ENCODE results near the gene LRRC7.
"Not testable (repeated sequence)": the region's sequence is repeated elsewhere in the genome, so short reads cannot be mapped to it uniquely, and the experiment has no call there.

The LRRC7 gene

GRCh38 chr1:69862906-69863305 is 295.2 kb downstream of the LRRC7 start:
- Histone ChIP-seq H3K4me1 (ENCODE audit: control insufficient read depth, insufficient read depth, low read length) (no peaks in the 10 kb centered on the region), H3K27ac (ENCODE audit: low read depth, low read length) (no peak overlapping the region), H3K36me3 (ENCODE audit: control insufficient read depth, insufficient read depth, low read length) (no peaks in the 10 kb centered on the region), H3K9ac (ENCODE audit: low read length) (no peak overlapping the region), H3K27me3 (ENCODE audit: control insufficient read depth, insufficient read depth, low read length) (no peaks in the 10 kb centered on the region), H3K4me3 (ENCODE audit: low read length) (no peak overlapping the region)

- no peaks in the 10 kb centered on the region for H3K36me3 ChIP-seq (ENCODE audit: control insufficient read depth, insufficient read depth, low read length)
- H3K4me1 ChIP-seq (ENCODE audit: control insufficient read depth, insufficient read depth, low read length), result no peaks in the 10 kb centered on the region
- no peak overlapping the region for H3K9ac ChIP-seq (ENCODE audit: low read length)
- H3K4me3 ChIP-seq (ENCODE audit: low read length), result no peak overlapping the region
- no peaks in the 10 kb centered on the region for H3K27me3 ChIP-seq (ENCODE audit: control insufficient read depth, insufficient read depth, low read length)
- H3K27ac ChIP-seq (ENCODE audit: low read depth, low read length), result no peak overlapping the region
Observed at GRCh38 chr1:69863704-69864103, 296.0 kb downstream of the LRRC7 start.

- Histone ChIP-seq H3K9ac (ENCODE audit: low read length) (no peak overlapping the region), H3K4me1 (ENCODE audit: control insufficient read depth, insufficient read depth, low read length) (no peaks in the 10 kb centered on the region), H3K27me3 (ENCODE audit: control insufficient read depth, insufficient read depth, low read length) (no peaks in the 10 kb centered on the region), H3K36me3 (ENCODE audit: control insufficient read depth, insufficient read depth, low read length) (no peaks in the 10 kb centered on the region), H3K4me3 (ENCODE audit: low read length) (no peak overlapping the region), H3K27ac (ENCODE audit: low read depth, low read length) (no peak overlapping the region)
Observed at GRCh38 chr1:69871412-69871811, 303.7 kb downstream of the LRRC7 start.

GRCh38 chr1:69878338-69878737 is 310.6 kb downstream of the LRRC7 start:
- Histone ChIP-seq H3K4me1 (ENCODE audit: control insufficient read depth, insufficient read depth, low read length) (no peaks in the 10 kb centered on the region), H3K4me3 (ENCODE audit: low read length) (no peak overlapping the region), H3K27ac (ENCODE audit: low read depth, low read length) (no peak overlapping the region), H3K27me3 (ENCODE audit: control insufficient read depth, insufficient read depth, low read length) (no peaks in the 10 kb centered on the region), H3K9ac (ENCODE audit: low read length) (no peak overlapping the region), H3K36me3 (ENCODE audit: control insufficient read depth, insufficient read depth, low read length) (no peaks in the 10 kb centered on the region)

GRCh38 chr1:69888016-69888415 is 320.3 kb downstream of the LRRC7 start:
- not testable (repeated sequence) for H3K9ac ChIP-seq (ENCODE audit: low read length); H3K27ac ChIP-seq (ENCODE audit: low read depth, low read length); H3K4me3 ChIP-seq (ENCODE audit: low read length); H3K27me3 ChIP-seq (ENCODE audit: control insufficient read depth, insufficient read depth, low read length); H3K4me1 ChIP-seq (ENCODE audit: control insufficient read depth, insufficient read depth, low read length); H3K36me3 ChIP-seq (ENCODE audit: control insufficient read depth, insufficient read depth, low read length)

GRCh38 chr1:69888657-69889056 is 320.9 kb downstream of the LRRC7 start:
- no peaks in the 10 kb centered on the region for H3K27me3 ChIP-seq (ENCODE audit: control insufficient read depth, insufficient read depth, low read length)
- H3K4me3 ChIP-seq (ENCODE audit: low read length), result no peak overlapping the region
- no peaks in the 10 kb centered on the region for H3K4me1 ChIP-seq (ENCODE audit: control insufficient read depth, insufficient read depth, low read length)
- no peak overlapping the region for H3K9ac ChIP-seq (ENCODE audit: low read length)
- H3K36me3 ChIP-seq (ENCODE audit: control insufficient read depth, insufficient read depth, low read length), result no peaks in the 10 kb centered on the region
- H3K27ac ChIP-seq (ENCODE audit: low read depth, low read length), result no peak overlapping the region

GRCh38 chr1:69898403-69898947 is 330.8 kb downstream of the LRRC7 start:
- Histone ChIP-seq H3K36me3 (ENCODE audit: control insufficient read depth, insufficient read depth, low read length) (no peaks in the 10 kb centered on the region), H3K4me1 (ENCODE audit: control insufficient read depth, insufficient read depth, low read length) (no peaks in the 10 kb centered on the region), H3K9ac (ENCODE audit: low read length) (no peak overlapping the region), H3K27ac (ENCODE audit: low read depth, low read length) (no peak overlapping the region), H3K27me3 (ENCODE audit: control insufficient read depth, insufficient read depth, low read length) (no peaks in the 10 kb centered on the region), H3K4me3 (ENCODE audit: low read length) (no peak overlapping the region)

- H3K9ac ChIP-seq (ENCODE audit: low read length), result no peak overlapping the region
- H3K4me1 ChIP-seq (ENCODE audit: control insufficient read depth, insufficient read depth, low read length), result no peaks in the 10 kb centered on the region
- no peak overlapping the region for H3K27ac ChIP-seq (ENCODE audit: low read depth, low read length)
- no peaks in the 10 kb centered on the region for H3K27me3 ChIP-seq (ENCODE audit: control insufficient read depth, insufficient read depth, low read length)
- no peak overlapping the region for H3K4me3 ChIP-seq (ENCODE audit: low read length)
- H3K36me3 ChIP-seq (ENCODE audit: control insufficient read depth, insufficient read depth, low read length), result no peaks in the 10 kb centered on the region
Observed at GRCh38 chr1:69911301-69911801, 343.6 kb downstream of the LRRC7 start.

GRCh38 chr1:69913977-69914376 is 346.3 kb downstream of the LRRC7 start:
- Histone ChIP-seq H3K4me1 (ENCODE audit: control insufficient read depth, insufficient read depth, low read length) (no peaks in the 10 kb centered on the region), H3K27ac (ENCODE audit: low read depth, low read length) (no peak overlapping the region), H3K4me3 (ENCODE audit: low read length) (no peak overlapping the region), H3K9ac (ENCODE audit: low read length) (no peak overlapping the region), H3K27me3 (ENCODE audit: control insufficient read depth, insufficient read depth, low read length) (no peaks in the 10 kb centered on the region), H3K36me3 (ENCODE audit: control insufficient read depth, insufficient read depth, low read length) (no peaks in the 10 kb centered on the region)

- no peak overlapping the region for H3K27ac ChIP-seq (ENCODE audit: low read depth, low read length)
- H3K9ac ChIP-seq (ENCODE audit: low read length), result no peak overlapping the region
- no peaks in the 10 kb centered on the region for H3K27me3 ChIP-seq (ENCODE audit: control insufficient read depth, insufficient read depth, low read length)
Observed at GRCh38 chr1:69914976-69915765, 347.4 kb downstream of the LRRC7 start.

GRCh38 chr1:69919129-69919921 is 351.6 kb downstream of the LRRC7 start:
- Histone ChIP-seq H3K36me3 (ENCODE audit: control insufficient read depth, insufficient read depth, low read length) (no peaks in the 10 kb centered on the region), H3K27me3 (ENCODE audit: control insufficient read depth, insufficient read depth, low read length) (no peaks in the 10 kb centered on the region), H3K4me3 (ENCODE audit: low read length) (no peak overlapping the region), H3K27ac (ENCODE audit: low read depth, low read length) (no peak overlapping the region), H3K9ac (ENCODE audit: low read length) (no peak overlapping the region), H3K4me1 (ENCODE audit: control insufficient read depth, insufficient read depth, low read length) (no peaks in the 10 kb centered on the region)

More at GRCh38 chr1:69914976-69915765, 347.4 kb downstream of the LRRC7 start:
- H3K4me3 ChIP-seq (ENCODE audit: low read length), result no peak overlapping the region
- no peaks in the 10 kb centered on the region for H3K36me3 ChIP-seq (ENCODE audit: control insufficient read depth, insufficient read depth, low read length)
- H3K4me1 ChIP-seq (ENCODE audit: control insufficient read depth, insufficient read depth, low read length), result no peaks in the 10 kb centered on the region

- Histone ChIP-seq H3K4me3 (ENCODE audit: low read length) (no peak overlapping the region), H3K36me3 (ENCODE audit: control insufficient read depth, insufficient read depth, low read length) (no peaks in the 10 kb centered on the region), H3K4me1 (ENCODE audit: control insufficient read depth, insufficient read depth, low read length) (no peaks in the 10 kb centered on the region), H3K27ac (ENCODE audit: low read depth, low read length) (no peak overlapping the region), H3K27me3 (ENCODE audit: control insufficient read depth, insufficient read depth, low read length) (no peaks in the 10 kb centered on the region), H3K9ac (ENCODE audit: low read length) (no peak overlapping the region)
Observed at GRCh38 chr1:69919922-69920273, 352.2 kb downstream of the LRRC7 start.
